GM10266 (cell line): ENCODE data around the gene PYHIN1.

ENCODE experiments used
- DNase-seq: peaks from one replicate; pipeline ENCODE4 v3.0.0; 2012; ENCODE audit errors: extremely low spot score
- TF ChIP-seq, protein P1 (sequence below): IDR thresholded peaks from 2 replicates; pipeline ENCODE4 v1.5.1; 2012; ENCODE audit warnings: mild to moderate bottlenecking, low read depth; ENCODE audit not compliant: control insufficient read depth, insufficient read depth; ENCODE audit errors: missing control alignments

The PYHIN1 gene

DNA sequence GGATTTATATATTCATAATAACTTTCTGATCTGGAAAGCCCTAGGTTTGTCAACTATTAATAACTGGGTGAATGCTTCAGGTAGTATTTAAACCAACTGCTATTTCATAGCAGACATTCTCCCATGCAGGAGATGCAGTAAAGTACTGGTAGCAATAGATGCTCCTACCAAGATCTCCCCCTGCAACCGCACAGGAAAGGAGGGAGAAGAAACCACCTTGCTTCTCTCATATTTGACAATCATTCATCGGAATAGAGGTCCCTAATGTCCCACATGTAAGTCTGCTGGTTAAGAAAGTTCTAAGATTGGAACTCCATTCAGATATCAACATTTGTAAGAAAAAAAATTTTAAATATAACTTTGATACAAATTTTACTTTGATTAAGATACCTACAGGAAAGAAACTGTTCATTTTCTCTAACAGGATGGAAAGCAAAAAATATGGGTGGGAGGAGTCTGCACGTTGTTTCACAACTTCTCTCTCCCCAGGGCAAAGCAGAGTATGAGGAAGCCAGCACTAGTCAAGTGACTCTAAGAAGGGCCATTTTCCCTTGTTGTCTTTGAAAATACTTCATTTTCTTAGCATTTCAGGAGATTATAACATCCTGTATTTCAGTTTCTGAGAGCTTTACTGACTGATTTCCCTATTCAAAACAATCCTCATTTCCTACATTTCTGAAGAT is at the start of gene PYHIN1:
Gene PYHIN1, plus strand, starts transcription at position 498 of the 683 bp plus-strand sequence. CDS start 5,359 bp downstream, outside the sequence.
- no peak for DNase-seq
- TF ChIP-seq, protein P1, sequence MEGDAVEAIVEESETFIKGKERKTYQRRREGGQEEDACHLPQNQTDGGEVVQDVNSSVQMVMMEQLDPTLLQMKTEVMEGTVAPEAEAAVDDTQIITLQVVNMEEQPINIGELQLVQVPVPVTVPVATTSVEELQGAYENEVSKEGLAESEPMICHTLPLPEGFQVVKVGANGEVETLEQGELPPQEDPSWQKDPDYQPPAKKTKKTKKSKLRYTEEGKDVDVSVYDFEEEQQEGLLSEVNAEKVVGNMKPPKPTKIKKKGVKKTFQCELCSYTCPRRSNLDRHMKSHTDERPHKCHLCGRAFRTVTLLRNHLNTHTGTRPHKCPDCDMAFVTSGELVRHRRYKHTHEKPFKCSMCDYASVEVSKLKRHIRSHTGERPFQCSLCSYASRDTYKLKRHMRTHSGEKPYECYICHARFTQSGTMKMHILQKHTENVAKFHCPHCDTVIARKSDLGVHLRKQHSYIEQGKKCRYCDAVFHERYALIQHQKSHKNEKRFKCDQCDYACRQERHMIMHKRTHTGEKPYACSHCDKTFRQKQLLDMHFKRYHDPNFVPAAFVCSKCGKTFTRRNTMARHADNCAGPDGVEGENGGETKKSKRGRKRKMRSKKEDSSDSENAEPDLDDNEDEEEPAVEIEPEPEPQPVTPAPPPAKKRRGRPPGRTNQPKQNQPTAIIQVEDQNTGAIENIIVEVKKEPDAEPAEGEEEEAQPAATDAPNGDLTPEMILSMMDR, result no peak

DNA sequence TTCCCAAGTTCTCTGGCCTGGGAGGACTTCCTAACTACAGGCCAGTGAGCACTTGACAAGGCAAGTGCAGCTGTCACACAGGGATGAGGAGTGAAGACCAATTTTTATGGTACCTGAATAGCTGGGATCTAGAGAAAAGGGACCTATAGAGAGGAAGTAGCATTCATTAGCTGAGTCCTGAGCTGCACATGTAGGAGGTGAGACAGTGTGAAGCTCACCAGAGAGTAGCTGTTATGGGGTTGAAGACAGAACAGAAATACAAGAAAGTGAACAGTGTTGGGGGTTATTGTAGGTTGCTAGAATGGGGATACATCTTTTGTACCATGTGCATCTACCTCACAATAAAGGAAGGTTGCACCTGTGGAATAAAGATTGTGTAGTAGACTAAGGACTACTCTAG is 37.7 kb upstream of the PYHIN1 start:
- no peak for DNase-seq
- TF ChIP-seq, protein P1, result no peak

DNA sequence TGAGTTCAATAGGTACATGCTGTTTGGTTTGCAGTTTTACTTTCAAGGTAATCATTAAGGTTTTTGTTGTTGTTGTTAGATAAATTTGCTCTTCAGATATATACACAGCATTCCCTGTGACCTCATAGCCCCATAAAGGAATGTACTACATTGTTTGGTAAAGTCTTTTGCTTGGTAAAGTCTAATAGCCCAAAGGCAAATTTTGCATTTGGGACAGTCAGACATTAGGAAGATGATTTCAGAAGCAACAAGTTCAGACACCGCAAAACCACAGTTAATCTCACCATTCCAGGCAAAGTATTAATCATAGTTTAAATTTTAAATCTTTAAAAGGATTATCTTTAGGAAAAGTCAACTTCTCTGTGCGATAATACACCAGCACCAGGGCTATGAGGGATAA is 32.6 kb upstream of the PYHIN1 start:
- no peak for DNase-seq

DNA sequence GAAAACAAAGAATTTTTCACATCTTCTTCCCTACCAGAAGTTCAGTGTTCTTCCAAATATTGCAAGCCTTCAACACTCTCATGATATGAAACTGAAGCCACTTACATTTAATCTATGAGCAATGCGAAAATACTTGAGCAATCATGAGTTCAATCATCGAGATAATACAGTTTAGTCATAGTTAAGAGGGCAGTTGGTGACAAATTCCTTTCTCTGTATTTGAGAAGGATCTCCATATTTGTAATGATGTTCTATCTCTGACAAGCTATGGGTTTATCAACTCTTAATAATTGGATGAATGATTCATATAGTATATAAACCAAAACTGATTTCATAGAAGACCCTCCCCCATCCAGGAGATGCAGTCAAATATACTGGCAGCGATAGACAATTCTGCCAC is 29.7 kb upstream of the PYHIN1 start:
- no peak for DNase-seq
- TF ChIP-seq, protein P1, result no peak

More for the DNA sequence above, 32.6 kb upstream of the PYHIN1 start:
- TF ChIP-seq, protein P1, result no peak

DNA sequence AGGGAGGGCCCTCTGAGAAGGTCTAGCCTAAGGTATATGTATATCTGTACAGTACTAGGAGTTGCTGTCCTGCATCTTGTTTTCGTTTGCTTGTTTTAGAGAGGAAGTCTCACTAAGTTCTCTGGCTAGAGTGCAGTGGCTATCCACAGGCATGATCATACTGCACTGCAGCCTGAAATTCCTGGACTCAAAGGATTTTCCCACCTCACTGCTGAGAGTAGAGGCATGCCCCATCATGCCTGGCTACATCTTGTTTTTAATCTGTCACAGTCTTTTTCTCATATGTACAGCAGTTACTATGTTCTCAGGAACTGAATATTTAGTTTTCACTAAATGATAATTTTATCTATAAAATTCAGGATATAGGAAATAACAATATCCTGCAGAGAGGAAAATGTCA is 15.3 kb upstream of the PYHIN1 start:
- TF ChIP-seq, protein P1, result no peak
- DNase-seq, result no peak

DNA sequence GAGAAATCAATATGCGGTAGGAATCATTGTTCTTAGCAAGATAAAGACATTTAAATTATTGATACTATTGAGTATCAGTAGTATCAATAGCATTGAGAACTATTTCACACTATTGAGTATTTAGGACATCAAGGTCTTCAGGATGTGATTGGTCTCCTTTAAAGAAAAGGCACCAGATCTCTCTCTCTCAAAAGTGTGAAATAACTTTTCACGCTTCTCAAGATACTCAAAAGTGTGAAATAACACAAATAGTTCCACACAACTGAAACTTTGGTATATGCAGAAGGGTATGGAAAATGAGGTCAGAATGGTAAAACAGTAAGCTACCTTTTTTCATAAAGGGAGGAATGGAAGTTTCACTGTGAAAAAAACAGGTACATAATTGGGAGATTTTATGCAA is 6.7 kb upstream of the PYHIN1 start:
- TF ChIP-seq, protein P1, result no peak
- no peak for DNase-seq

DNA sequence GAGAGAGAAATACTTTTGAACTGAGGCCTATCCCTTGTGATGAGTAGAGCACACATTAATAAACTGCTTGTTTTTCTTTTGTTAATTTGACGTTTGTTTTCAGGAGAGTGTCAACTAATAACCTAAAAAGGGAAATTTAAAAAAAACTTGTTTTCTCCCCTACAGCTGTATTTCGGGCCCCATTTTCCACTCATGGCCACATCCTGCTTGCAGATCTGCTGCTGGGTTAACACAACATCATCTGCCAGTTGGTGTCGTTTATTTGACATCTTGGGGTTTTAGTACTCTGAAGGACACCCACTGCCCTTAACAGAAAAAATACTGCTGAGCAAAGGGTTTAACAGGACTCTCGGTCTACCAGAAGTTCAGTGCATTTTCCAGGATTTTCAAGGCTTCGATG is 848 bp upstream of the PYHIN1 start:
- DNase-seq, result no peak
- TF ChIP-seq, protein P1, result no peak
